GM19467 (cell line): ENCODE measurements around the gene SUPT5H.

ENCODE experiments used
- ATAC-seq: cut with Tn5 transposase; IDR thresholded peaks from one replicate; pipeline ENCODE4 v1.9.1; 2021; ENCODE audit warnings: mild to moderate bottlenecking, moderate library complexity; ENCODE audit not compliant: unreplicated experiment

SUPT5H gene

DNA sequence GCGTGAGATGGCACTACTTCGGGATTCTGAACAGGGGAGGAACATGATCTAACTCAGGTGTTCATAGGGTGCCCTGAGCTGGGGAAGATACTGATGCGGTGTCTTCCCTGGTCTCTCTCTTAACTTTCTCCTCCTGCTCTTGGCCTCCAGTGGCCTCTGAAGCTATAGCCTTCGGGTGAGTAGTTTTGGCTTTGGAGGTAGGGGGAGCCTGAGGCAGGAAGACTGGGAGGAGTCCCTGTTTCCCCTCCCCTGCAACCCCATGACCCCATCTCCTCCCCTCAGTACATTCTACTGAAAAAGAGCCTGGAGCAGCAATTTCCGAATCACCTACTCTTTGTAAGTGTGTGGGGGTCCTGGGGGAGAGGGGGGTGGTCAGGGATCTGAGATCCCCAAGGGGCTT, 73.1 kb downstream of the SUPT5H start:
- no peak for ATAC-seq

DNA sequence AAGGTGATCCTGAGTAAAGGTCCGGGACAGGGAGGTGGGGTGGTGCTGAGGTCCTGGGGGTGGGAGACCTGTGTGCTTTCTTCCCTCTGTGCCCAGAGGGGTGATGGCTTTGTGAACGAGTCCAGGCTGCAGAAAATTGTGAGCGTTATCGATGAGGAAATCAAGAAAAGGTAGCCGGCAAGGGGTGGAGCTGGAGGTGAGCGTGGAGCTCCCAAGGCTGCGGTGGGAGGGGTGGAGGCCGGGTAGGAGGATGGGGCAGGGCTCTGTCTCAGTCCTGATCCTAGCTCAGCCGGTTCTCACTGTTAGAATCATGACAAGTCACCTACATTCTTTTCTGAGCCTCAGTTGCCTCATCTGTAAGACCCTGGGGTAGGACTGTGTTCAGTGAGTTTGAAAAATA, 73.6 kb downstream of the SUPT5H start:
- no peak for ATAC-seq

DNA sequence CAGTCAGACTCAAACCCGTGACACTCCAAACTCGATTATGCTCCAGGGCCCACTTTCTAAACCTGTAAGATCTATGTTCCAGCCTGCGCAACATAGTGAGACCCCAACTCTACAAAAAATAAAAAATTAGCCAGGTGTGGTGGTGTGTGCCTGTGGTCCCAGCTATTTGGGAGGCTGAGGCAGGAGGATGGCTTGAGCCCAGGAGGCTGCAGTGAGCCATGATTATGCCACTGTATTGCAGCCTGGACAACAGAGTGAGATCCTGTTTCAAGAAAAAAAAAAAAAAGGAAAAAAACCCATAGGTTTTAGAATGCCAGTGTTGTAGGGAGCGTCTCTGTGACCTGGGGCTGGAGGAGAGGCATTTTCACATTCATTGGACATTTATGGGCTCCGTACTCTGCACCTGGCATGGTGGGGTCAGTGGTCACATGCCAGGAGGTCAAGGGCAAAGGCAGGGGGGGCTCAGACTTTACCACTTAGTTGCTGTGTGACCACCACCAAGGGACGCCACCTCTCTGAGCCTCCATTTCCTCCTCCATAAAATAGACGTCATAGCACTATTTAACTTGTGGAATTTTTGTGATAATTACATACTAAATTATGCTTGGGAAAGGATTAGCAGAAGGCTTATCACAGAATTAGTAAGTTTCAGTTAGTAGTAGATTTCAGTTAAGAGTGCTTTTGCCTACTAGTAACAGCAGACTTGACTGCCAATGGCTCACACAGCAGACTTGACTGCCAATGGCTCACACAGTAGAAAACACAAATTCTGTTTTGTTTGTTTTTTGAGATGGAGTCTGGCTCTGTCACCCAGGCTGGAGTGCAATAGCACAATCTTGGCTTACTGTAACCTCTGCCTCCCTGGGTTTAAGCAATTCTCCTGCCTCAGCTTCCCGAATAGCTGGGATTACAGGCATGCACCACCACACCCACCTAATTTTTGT, 75.4 kb downstream of the SUPT5H start:
- ATAC-seq = no peak

DNA sequence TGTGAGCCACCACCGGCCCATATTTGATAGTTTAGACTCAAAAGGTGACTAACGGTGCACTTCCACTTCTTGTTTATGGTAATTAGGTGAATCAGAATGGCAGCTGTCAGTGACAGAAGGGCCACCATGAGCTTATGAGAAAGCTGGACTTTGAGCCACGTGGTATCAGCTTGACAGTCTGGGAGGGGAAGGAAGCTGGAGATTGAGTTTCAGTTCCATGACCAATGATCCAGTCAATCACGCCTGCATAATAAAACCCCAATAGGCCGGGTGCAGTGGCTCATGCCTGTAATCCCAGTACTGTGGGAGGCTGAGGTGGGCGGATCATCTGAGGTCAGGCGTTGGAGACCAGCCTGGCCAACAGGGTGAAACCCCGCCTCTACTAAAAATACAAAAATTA, 79.1 kb downstream of the SUPT5H start:
- no peak for ATAC-seq

DNA sequence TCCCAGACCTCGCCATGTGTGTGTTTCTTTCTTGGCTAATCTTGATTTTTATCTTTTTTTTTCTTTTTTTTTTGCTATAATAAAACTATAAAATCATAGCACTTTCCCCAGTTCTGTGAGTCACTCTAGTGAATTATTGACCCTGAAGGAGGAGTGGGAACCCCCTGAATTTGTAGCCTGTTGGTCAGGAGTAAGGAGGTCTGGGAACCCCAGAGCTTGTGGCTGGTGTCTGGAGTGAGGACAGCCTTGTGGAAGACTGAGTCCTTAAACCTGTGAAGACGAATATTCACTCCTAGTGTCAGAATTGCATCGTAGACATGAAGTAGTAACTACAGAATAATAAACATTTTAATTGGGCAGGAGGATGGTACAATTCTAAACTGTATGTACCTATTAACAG, 79.8 kb downstream of the SUPT5H start:
- ATAC-seq = no peak
